ENCODE results near the gene PMEPA1. TPM values are rescaled to one million over a fixed set of nuclear protein-coding genes. Genes with fewer than 3 reads are reported as not detected.

PMEPA1 gene
- total and polyA plus RNA-seq, 2 experiments from 2014 or later: 8.8 to 10.9 TPM

GRCh38 chr20:57622579-57623381 lies 87.0 kb downstream of the PMEPA1 start:
- Histone ChIP-seq H3K9me3 (ENCODE audit: low read depth) (no peaks in the 10 kb centered on the region), H3K27ac (no peak overlapping the region), H3K36me3 (no peaks in the 10 kb centered on the region), H3K4me3 (no peak overlapping the region), H3K27me3 (peaks cover 10% of the 10 kb centered on the region), H3K4me1 (ENCODE audit: low read depth) (no peaks in the 10 kb centered on the region)
- TF ChIP-seq CTCF (IDR thresholded peaks at IDR 0.05; ENCODE audit: low read depth, low read length): peak; percentile 77
- DNase-seq (ENCODE audit: low read depth in 1 of 2, low spot score in 1 of 2): peak; percentile 59 to 60

GRCh38 chr20:57622201-57622570 lies 87.6 kb downstream of the PMEPA1 start:
- Histone ChIP-seq H3K4me1 (ENCODE audit: low read depth) (no peaks in the 10 kb centered on the region), H3K27ac (no peak overlapping the region), H3K4me3 (no peak overlapping the region), H3K27me3 (peaks cover 11% of the 10 kb centered on the region), H3K9me3 (ENCODE audit: low read depth) (no peaks in the 10 kb centered on the region), H3K36me3 (no peaks in the 10 kb centered on the region)
- no peak for TF ChIP-seq CTCF (IDR thresholded peaks at IDR 0.05; ENCODE audit: low read depth, low read length)
- DNase-seq (ENCODE audit: low read depth in 1 of 2, low spot score in 1 of 2): no peak

DNA sequence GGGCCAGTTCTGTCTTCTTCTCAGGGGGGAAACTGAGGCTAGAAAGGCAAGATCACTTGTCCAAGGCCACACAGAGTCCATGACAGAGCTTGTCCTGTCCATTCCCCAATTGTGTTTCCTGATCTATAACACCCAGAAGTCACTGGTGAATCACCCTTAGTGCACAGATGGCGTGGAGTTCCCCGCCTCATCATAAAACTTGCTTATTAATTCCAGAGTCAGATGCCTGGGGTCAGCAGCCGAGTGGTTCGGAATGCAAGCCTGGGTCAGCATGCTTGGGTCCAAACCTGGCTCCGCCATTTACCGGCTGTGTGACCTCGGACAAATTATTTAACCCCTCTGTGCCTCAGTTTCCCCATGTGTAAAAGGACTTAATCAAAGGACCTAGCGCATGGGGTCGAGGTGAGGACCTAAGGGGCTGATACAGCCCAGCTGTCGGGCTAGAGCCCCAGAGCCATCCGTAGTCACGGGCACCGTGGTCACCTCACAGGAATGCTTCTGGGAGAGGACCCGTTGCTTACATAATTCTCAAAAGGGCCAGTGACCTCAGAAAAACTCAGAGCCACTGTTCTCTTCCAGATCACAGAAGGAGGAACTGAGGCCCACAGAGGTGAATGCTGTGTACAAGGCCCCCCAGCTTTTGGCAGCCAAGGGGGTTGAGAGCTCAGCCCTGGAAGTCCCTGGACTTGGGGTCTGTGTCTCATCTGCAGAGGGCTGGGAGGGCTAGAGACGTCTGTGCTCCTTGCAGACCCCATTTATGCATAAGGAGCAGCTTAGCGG lies 88.2 kb downstream of the PMEPA1 start:
- no peak for TF ChIP-seq CTCF (IDR thresholded peaks at IDR 0.05; ENCODE audit: low read depth, low read length)
- Histone ChIP-seq H3K27me3 (peaks cover 11% of the 10 kb centered on the region), H3K9me3 (ENCODE audit: low read depth) (no peaks in the 10 kb centered on the region), H3K4me3 (no peak overlapping the region), H3K36me3 (no peaks in the 10 kb centered on the region), H3K27ac (no peak overlapping the region), H3K4me1 (ENCODE audit: low read depth) (no peaks in the 10 kb centered on the region)
- DNase-seq (ENCODE audit: low read depth in 1 of 2, low spot score in 1 of 2): no peak

- Histone ChIP-seq H3K4me1 (ENCODE audit: low read depth) (no peaks in the 10 kb centered on the region), H3K27ac (no peak overlapping the region), H3K27me3 (peaks cover 11% of the 10 kb centered on the region), H3K9me3 (ENCODE audit: low read depth) (no peaks in the 10 kb centered on the region), H3K4me3 (no peak overlapping the region), H3K36me3 (no peaks in the 10 kb centered on the region)
- DNase-seq (ENCODE audit: low read depth in 1 of 2, low spot score in 1 of 2): no peak
- TF ChIP-seq CTCF (IDR thresholded peaks at IDR 0.05; ENCODE audit: low read depth, low read length): no peak
These were observed 88.8 kb downstream of the PMEPA1 start for GRCh38 chr20:57620999-57621398.

DNA sequence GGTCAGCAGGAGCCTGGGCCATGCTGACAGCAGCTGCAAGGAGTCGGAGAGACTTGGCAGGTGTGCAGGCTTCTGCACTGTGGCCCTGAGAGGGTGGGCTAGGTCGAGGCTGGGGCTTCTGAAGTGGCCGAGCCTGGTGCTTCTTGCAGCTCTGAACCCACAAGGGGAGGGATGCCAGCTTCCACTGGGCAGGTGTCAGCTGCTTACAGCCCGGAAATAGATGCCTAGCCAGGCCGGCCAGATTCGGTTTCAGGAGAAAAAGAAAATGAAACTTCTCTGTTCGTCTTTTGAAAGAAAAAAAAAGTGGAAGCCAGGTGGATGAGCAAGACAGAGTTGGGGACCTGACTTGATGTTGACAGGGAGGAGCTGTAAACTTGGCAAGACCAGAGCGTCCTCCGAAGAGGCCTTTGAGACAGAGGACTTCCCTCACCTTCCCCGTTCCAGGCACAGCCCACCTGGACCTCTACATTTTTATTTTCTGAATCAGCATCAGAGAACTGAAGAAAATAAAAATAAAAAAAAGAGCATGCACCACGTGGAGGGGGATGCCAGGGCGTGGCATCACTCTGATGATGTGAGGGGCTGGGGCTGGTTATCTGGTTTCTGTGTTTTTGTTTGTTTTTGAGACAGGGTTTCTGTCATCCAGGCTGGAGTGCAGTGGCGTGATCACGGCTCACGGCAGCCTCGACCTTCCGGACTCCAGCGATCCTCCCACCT lies 89.4 kb downstream of the PMEPA1 start, which contains the start of gene ZBP1:
Gene ZBP1 (minus strand): TSS at position 153 of the 717 bp plus-strand sequence. CDS start 131 bp downstream, at position 22.
- Histone ChIP-seq H3K27me3 (peaks cover 11% of the 10 kb centered on the region), H3K4me3 (no peak within 1 kb of the TSS), H3K9me3 (ENCODE audit: low read depth) (no peaks in the 10 kb centered on the region), H3K27ac (no peak within 1 kb of the TSS), H3K36me3 (no peaks in the 10 kb centered on the region), H3K4me1 (ENCODE audit: low read depth) (no peaks in the 10 kb centered on the region)
- DNase-seq (ENCODE audit: low read depth in 1 of 2, low spot score in 1 of 2): no peak
- TF ChIP-seq CTCF (IDR thresholded peaks at IDR 0.05; ENCODE audit: low read depth, low read length): no peak
